HEK293 (cell line): Measurements from ENCODE around the gene HINT3.

Experiments
- CTCF ChIA-PET: fragments of 350-600 bp; formaldehyde crosslinking; extraction: SDS; loops from one replicate; lab custom pipeline; 2021; ENCODE audit warnings: antibody characterized with exemption; lab: Yijun Ruan, JAX
- POLR2A ChIA-PET: fragments of 300-600 bp; formaldehyde crosslinking; extraction: SDS; loops from one replicate; lab custom pipeline; 2020; ENCODE audit warnings: antibody characterized with exemption, inconsistent platforms; lab: Yijun Ruan, JAX
- H3K27ac ChIP-seq: fragments of 200-500 bp; sonication (Bioruptor generic); 2 replicates; pipeline ENCODE4 v1.5.1; 2014; ENCODE audit warnings: low read depth, low read length, control low read depth, inconsistent platforms; ENCODE audit errors: extremely low read depth
- H3K36me3 ChIP-seq, 2 experiments: fragments of 200-500 bp in 1 of 2; sonication (Bioruptor generic) in 1 of 2; 1 replicate in 1 of 2; 2 replicates in 1 of 2; pipeline ENCODE4 v1.5.1; 2014 to 2017; ENCODE audit warnings: inconsistent platforms in 2 of 2, low read length in 2 of 2; ENCODE audit not compliant: control insufficient read depth in 2 of 2, insufficient read depth in 1 of 2
- H3K4me1 ChIP-seq: fragments of 200-500 bp; sonication (Bioruptor generic); 2 replicates; pipeline ENCODE4 v1.5.1; 2014; ENCODE audit warnings: mild to moderate bottlenecking, low read length, inconsistent platforms; ENCODE audit not compliant: control insufficient read depth, insufficient read depth
- H3K4me3 ChIP-seq: 2 replicates; pipeline ENCODE4 v1.5.1; 2011; ENCODE audit warnings: low read depth, mild to moderate bottlenecking, control low read depth, low read length, moderate library complexity
- H3K9me3 ChIP-seq: fragments of 200-500 bp; sonication (Bioruptor generic); 2 replicates; pipeline ENCODE4 v1.5.1; 2014; ENCODE audit warnings: low read depth, low read length, inconsistent platforms; ENCODE audit not compliant: control insufficient read depth, insufficient read depth
- EGR2 ChIP-seq: fragments of 450-650 bp; formaldehyde crosslinking; IDR thresholded peaks from 2 replicates; pipeline ENCODE4 v1.5.1; 2016; ENCODE audit warnings: low read depth, missing biosample characterization, missing genetic modification characterization
- GLI2 ChIP-seq: fragments of 450-650 bp; formaldehyde crosslinking; IDR thresholded peaks from 2 replicates; pipeline ENCODE4; 2017; ENCODE audit warnings: missing biosample characterization, missing genetic modification characterization, low read depth, borderline replicate concordance
- MYNN ChIP-seq: fragments of 450-650 bp; formaldehyde crosslinking; IDR thresholded peaks from 2 replicates; pipeline ENCODE4 v1.5.1; 2016; ENCODE audit warnings: missing biosample characterization, missing genetic modification characterization, borderline replicate concordance
- MZF1 ChIP-seq: fragments of 450-650 bp; formaldehyde crosslinking; IDR thresholded peaks from 2 replicates; pipeline ENCODE4 v1.5.1; 2017; ENCODE audit warnings: missing biosample characterization, missing genetic modification characterization, borderline replicate concordance
- ZBTB17 ChIP-seq: fragments of 450-650 bp; formaldehyde crosslinking; IDR thresholded peaks from 2 replicates; pipeline ENCODE4 v1.5.1; 2016; ENCODE audit warnings: missing biosample characterization, missing genetic modification characterization
- ZBTB20 ChIP-seq: fragments of 450-650 bp; formaldehyde crosslinking; IDR thresholded peaks from 2 replicates; pipeline ENCODE4 v1.5.1; 2016; ENCODE audit warnings: missing biosample characterization, missing genetic modification characterization
- ZBTB21 ChIP-seq: fragments of 450-650 bp; formaldehyde crosslinking; IDR thresholded peaks from 2 replicates; pipeline ENCODE4 v1.5.1; 2017; ENCODE audit warnings: missing biosample characterization, missing genetic modification characterization
- ZBTB8A ChIP-seq: fragments of 450-650 bp; formaldehyde crosslinking; IDR thresholded peaks from 2 replicates; pipeline ENCODE4 v1.5.1; 2016; ENCODE audit warnings: missing biosample characterization, missing genetic modification characterization
- ZNF169 ChIP-seq: fragments of 450-650 bp; formaldehyde crosslinking; IDR thresholded peaks from 2 replicates; pipeline ENCODE4 v1.5.1; 2016; ENCODE audit warnings: missing biosample characterization, missing genetic modification characterization
- ZNF223 ChIP-seq: fragments of 450-650 bp; formaldehyde crosslinking; IDR thresholded peaks from 2 replicates; pipeline ENCODE4 v1.5.1; 2016; ENCODE audit warnings: missing biosample characterization, missing genetic modification characterization
- ZNF394 ChIP-seq: fragments of 450-650 bp; formaldehyde crosslinking; IDR thresholded peaks from 2 replicates; pipeline ENCODE4 v1.5.1; 2016; ENCODE audit warnings: missing biosample characterization, missing genetic modification characterization, mild to moderate bottlenecking, moderate library complexity, borderline replicate concordance
- ZNF426 ChIP-seq: fragments of 450-650 bp; formaldehyde crosslinking; IDR thresholded peaks from 2 replicates; pipeline ENCODE4 v1.5.1; 2017; ENCODE audit warnings: missing biosample characterization, missing genetic modification characterization, mild to moderate bottlenecking, inconsistent platforms, moderate library complexity
- ZNF48 ChIP-seq: fragments of 450-650 bp; formaldehyde crosslinking; IDR thresholded peaks from 2 replicates; pipeline ENCODE4 v1.5.1; 2016; ENCODE audit warnings: missing biosample characterization, missing genetic modification characterization
- ZNF501 ChIP-seq: fragments of 450-650 bp; formaldehyde crosslinking; IDR thresholded peaks from 2 replicates; pipeline ENCODE4 v1.5.1; 2016; ENCODE audit warnings: missing biosample characterization, missing genetic modification characterization
- ZNF561 ChIP-seq: fragments of 450-650 bp; IDR thresholded peaks from 2 replicates; pipeline ENCODE4 v1.5.1; 2018; ENCODE audit warnings: missing biosample characterization, missing genetic modification characterization, borderline replicate concordance
- ZNF621 ChIP-seq: fragments of 450-650 bp; formaldehyde crosslinking; IDR thresholded peaks from 2 replicates; pipeline ENCODE4 v1.5.1; 2017; ENCODE audit warnings: missing biosample characterization, missing genetic modification characterization
- ZNF664 ChIP-seq: fragments of 450-650 bp; formaldehyde crosslinking; IDR thresholded peaks from 2 replicates; pipeline ENCODE4 v1.5.1; 2016; ENCODE audit warnings: missing biosample characterization, missing genetic modification characterization
- ZSCAN30 ChIP-seq: fragments of 450-650 bp; IDR thresholded peaks from 2 replicates; pipeline ENCODE4 v1.5.1; 2018; ENCODE audit warnings: missing biosample characterization, mild to moderate bottlenecking, missing genetic modification characterization, moderate library complexity
- TF ChIP-seq, protein P1 (sequence below): fragments of 450-650 bp; formaldehyde crosslinking; IDR thresholded peaks from 2 replicates; pipeline ENCODE4 v1.5.1; 2016; ENCODE audit warnings: missing biosample characterization, missing genetic modification characterization
- TF ChIP-seq, protein P2 (sequence below): fragments of 450-650 bp; formaldehyde crosslinking; IDR thresholded peaks from 2 replicates; pipeline ENCODE4 v1.5.1; 2017; ENCODE audit warnings: missing biosample characterization, missing genetic modification characterization
- TF ChIP-seq, protein P3 (sequence below): fragments of 450-650 bp; formaldehyde crosslinking; IDR thresholded peaks from 2 replicates; pipeline ENCODE4 v1.5.1; 2016; ENCODE audit warnings: missing biosample characterization, missing genetic modification characterization
- TF ChIP-seq, protein P4 (sequence below): sonication (generic); formaldehyde crosslinking; IDR thresholded peaks from 2 replicates; pipeline ENCODE4 v1.8.1; 2022; ENCODE audit warnings: mild to moderate bottlenecking, moderate library complexity, missing genetic modification reagents
- TF ChIP-seq, protein P5 (sequence below): fragments of 450-650 bp; formaldehyde crosslinking; IDR thresholded peaks from 2 replicates; pipeline ENCODE4 v1.5.1; 2016; ENCODE audit warnings: missing biosample characterization, missing genetic modification characterization, low read depth
- TF ChIP-seq, protein P6 (sequence below): fragments of 450-650 bp; formaldehyde crosslinking; IDR thresholded peaks from 2 replicates; pipeline ENCODE4 v1.5.1; 2016; ENCODE audit warnings: missing biosample characterization, missing genetic modification characterization
- TF ChIP-seq, protein P7 (sequence below): fragments of 450-650 bp; formaldehyde crosslinking; IDR thresholded peaks from 2 replicates; pipeline ENCODE4 v1.5.1; 2017; ENCODE audit warnings: missing biosample characterization, mild to moderate bottlenecking, missing genetic modification characterization, moderate library complexity

Gene HINT3

DNA sequence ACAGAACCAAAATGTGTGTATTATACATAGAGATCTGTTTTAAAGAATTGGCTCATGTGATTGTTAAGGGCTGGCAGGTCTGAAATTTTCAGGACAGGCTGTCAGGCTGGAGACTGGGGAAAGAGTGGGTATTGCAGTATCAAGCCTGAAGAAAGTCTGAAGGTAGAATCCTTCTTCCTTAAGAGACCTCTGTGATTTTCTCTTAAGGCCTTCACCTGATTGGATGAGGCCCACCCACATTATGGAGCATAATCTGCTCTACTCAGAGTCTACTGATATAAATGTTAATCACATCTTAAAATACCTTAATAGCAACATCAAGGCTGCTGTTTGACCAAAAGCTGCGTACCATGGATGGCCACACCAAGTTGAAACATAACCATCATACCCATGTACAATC is 43.4 kb upstream of the HINT3 start (continued):
- TF ChIP-seq ZNF561 (tag by site-specific recombination) (no peak), ZNF223 (tag by site-specific recombination) (no peak), ZNF169 (tag by site-specific recombination) (no peak)

DNA sequence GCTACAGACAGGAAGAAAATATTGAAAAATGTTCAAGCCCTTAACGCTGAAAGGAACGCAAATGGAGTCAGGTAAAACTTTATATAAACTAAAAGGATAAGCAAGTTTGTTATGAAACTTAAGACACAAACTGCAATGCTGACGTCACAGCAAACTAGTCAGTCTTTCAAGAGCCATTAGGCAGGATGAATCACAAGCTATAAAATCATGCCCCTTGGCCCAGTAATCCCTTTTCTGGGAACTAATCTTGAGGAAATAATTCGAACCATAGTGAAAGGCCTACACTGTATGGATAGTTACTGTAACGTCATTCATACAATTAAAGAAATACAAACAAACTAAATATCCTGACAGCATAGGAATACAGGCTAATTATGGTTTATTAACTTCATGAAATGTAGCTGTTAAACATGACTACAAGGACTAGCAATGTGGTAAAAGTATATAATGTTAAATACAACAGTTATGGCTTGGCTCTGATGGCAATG is 42.7 kb upstream of the HINT3 start:
- Histone ChIP-seq H3K4me3 (no peak overlapping the region), H3K36me3 (peaks cover 0 to 18% of the 10 kb centered on the region in 2 experiments; a peak in 1 of 3 replicates), H3K27ac (peak overlapping the region; percentile 4; the same call in 1 of the 2 replicates), H3K9me3 (no peaks in the 10 kb centered on the region), H3K4me1 (peaks cover 13% of the 10 kb centered on the region)
- ChIA-PET POLR2A (interaction anchor here (0.9 to 1.3 kb wide), 3 partner anchors 12 to 123 kb away, joined by 3 to 9 read pairs (median 3); partner anchors contain the start of gene NCOA7), CTCF (interaction anchor here (0.5 to 8.4 kb wide), 10 partner anchors 7 to 602 kb away, joined by 3 to 72 read pairs (median 5); partner anchors contain the start of gene HINT3)
- TF ChIP-seq, protein P1, sequence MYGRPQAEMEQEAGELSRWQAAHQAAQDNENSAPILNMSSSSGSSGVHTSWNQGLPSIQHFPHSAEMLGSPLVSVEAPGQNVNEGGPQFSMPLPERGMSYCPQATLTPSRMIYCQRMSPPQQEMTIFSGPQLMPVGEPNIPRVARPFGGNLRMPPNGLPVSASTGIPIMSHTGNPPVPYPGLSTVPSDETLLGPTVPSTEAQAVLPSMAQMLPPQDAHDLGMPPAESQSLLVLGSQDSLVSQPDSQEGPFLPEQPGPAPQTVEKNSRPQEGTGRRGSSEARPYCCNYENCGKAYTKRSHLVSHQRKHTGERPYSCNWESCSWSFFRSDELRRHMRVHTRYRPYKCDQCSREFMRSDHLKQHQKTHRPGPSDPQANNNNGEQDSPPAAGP = peak; percentile 70; the same call in 1 of the 2 replicates
- TF ChIP-seq ZNF621 (tag by site-specific recombination) (no peak), MZF1 (tag by site-specific recombination) (peak; percentile 95), ZNF48 (tag by site-specific recombination) (no peak), ZNF664 (tag by site-specific recombination) (peak; percentile 50; the same call in 1 of the 2 replicates), ZSCAN30 (peak; percentile 75; the same call in 1 of the 2 replicates), ZBTB17 (tag by site-specific recombination) (peak; percentile 81), MYNN (tag by site-specific recombination) (no peak), ZNF501 (tag by site-specific recombination) (peak; percentile 73; the same call in 1 of the 2 replicates), ZNF426 (no peak), ZBTB20 (peak; percentile 73; the same call in 1 of the 2 replicates), ZNF394 (tag by site-specific recombination) (peak; percentile 72; the same call in 1 of the 2 replicates), EGR2 (tag by site-specific recombination) (no peak), ZBTB8A (tag by site-specific recombination) (0 out of 2 replicates have a peak, but pooled peaks have one; percentile 44), ZBTB21 (tag by site-specific recombination) (peak; percentile 97), GLI2 (tag by site-specific recombination) (peak; percentile 94)
- TF ChIP-seq, protein P2, sequence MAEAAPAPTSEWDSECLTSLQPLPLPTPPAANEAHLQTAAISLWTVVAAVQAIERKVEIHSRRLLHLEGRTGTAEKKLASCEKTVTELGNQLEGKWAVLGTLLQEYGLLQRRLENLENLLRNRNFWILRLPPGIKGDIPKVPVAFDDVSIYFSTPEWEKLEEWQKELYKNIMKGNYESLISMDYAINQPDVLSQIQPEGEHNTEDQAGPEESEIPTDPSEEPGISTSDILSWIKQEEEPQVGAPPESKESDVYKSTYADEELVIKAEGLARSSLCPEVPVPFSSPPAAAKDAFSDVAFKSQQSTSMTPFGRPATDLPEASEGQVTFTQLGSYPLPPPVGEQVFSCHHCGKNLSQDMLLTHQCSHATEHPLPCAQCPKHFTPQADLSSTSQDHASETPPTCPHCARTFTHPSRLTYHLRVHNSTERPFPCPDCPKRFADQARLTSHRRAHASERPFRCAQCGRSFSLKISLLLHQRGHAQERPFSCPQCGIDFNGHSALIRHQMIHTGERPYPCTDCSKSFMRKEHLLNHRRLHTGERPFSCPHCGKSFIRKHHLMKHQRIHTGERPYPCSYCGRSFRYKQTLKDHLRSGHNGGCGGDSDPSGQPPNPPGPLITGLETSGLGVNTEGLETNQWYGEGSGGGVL (tag by site-specific recombination) = 0 out of 2 replicates have a peak, but pooled peaks have one; percentile 17
- TF ChIP-seq, protein P3, sequence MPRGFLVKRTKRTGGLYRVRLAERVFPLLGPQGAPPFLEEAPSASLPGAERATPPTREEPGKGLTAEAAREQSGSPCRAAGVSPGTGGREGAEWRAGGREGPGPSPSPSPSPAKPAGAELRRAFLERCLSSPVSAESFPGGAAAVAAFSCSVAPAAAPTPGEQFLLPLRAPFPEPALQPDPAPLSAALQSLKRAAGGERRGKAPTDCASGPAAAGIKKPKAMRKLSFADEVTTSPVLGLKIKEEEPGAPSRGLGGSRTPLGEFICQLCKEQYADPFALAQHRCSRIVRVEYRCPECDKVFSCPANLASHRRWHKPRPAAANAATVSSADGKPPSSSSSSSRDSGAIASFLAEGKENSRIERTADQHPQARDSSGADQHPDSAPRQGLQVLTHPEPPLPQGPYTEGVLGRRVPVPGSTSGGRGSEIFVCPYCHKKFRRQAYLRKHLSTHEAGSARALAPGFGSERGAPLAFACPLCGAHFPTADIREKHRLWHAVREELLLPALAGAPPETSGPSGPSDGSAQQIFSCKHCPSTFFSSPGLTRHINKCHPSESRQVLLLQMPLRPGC (tag by site-specific recombination) = peak; percentile 96
- TF ChIP-seq, protein P4, sequence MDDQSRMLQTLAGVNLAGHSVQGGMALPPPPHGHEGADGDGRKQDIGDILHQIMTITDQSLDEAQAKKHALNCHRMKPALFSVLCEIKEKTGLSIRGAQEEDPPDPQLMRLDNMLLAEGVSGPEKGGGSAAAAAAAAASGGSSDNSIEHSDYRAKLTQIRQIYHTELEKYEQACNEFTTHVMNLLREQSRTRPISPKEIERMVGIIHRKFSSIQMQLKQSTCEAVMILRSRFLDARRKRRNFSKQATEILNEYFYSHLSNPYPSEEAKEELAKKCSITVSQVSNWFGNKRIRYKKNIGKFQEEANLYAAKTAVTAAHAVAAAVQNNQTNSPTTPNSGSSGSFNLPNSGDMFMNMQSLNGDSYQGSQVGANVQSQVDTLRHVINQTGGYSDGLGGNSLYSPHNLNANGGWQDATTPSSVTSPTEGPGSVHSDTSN = no peak
- TF ChIP-seq, protein P5, sequence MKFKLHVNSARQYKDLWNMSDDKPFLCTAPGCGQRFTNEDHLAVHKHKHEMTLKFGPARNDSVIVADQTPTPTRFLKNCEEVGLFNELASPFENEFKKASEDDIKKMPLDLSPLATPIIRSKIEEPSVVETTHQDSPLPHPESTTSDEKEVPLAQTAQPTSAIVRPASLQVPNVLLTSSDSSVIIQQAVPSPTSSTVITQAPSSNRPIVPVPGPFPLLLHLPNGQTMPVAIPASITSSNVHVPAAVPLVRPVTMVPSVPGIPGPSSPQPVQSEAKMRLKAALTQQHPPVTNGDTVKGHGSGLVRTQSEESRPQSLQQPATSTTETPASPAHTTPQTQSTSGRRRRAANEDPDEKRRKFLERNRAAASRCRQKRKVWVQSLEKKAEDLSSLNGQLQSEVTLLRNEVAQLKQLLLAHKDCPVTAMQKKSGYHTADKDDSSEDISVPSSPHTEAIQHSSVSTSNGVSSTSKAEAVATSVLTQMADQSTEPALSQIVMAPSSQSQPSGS = peak; percentile 97
- TF ChIP-seq, protein P6, sequence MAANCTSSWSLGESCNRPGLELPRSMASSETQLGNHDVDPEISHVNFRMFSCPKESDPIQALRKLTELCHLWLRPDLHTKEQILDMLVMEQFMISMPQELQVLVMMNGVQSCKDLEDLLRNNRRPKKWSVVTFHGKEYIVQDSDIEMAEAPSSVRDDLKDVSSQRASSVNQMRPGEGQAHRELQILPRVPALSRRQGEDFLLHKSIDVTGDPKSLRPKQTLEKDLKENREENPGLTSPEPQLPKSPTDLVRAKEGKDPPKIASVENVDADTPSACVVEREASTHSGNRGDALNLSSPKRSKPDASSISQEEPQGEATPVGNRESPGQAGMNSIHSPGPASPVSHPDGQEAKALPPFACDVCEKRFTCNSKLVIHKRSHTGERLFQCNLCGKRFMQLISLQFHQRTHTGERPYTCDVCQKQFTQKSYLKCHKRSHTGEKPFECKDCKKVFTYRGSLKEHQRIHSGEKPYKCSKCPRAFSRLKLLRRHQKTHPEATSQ (tag by site-specific recombination) = no peak
- TF ChIP-seq, protein P7, sequence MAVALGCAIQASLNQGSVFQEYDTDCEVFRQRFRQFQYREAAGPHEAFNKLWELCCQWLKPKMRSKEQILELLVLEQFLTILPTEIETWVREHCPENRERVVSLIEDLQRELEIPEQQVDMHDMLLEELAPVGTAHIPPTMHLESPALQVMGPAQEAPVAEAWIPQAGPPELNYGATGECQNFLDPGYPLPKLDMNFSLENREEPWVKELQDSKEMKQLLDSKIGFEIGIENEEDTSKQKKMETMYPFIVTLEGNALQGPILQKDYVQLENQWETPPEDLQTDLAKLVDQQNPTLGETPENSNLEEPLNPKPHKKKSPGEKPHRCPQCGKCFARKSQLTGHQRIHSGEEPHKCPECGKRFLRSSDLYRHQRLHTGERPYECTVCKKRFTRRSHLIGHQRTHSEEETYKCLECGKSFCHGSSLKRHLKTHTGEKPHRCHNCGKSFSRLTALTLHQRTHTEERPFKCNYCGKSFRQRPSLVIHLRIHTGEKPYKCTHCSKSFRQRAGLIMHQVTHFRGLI (tag by site-specific recombination) = 0 out of 2 replicates have a peak, but pooled peaks have one; percentile 11
